H54 (cell line): ENCODE data around the gene DMBT1.

Experiments
- DNase-seq: peaks from one replicate; pipeline ENCODE4 v3.0.0; 2011; ENCODE audit warnings: low spot score, mixed read lengths; ENCODE audit not compliant: insufficient read length
- FAIRE-seq: peaks from 3 replicates; lab custom pipeline; 2011; peaks lifted over from hg19 to GRCh38; lab: Jason Lieb, UNC
- POLR2A ChIP-seq: IDR thresholded peaks from 2 replicates; pipeline ENCODE4 v1.6.1; 2011; ENCODE audit warnings: low read depth, mild to moderate bottlenecking, low read length

The DMBT1 gene

DNA sequence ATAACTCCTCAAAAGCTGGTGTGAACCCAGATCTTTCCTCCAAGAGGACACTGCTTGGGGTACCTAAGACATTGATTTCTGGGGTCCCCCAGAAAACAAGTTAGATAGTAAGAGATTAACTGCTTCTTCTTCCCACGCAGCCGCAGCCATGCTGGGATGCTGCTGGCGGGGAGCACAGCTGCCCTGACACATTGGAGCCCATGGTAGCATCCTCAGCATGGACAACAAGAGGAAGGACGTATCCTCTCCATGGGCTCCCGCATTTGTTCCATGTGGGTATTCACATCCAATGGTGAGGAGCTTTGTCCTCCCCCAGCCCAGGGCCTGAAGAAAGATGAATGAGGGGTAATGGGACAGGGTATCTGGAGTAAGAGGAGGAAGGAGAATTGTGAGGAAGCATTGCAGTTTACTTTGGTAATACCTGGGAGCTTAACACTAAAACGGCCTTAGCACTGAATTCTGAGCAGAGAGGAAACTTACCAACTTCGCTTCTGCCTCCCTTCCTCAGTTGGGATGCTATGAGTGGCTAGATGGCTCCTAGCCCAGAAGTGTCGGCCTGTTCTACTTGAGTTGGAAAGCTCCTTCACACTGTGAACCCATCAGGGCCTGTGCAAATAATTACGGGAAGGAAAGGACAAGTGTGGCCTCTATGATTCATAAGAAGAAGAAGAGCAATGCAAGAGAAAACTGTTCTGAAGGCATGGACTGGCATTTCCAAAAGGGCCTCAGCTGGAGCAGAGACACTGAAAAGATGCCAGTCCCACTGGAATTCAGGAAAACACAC is 95.2 kb downstream of the DMBT1 start:
- no peak for TF ChIP-seq POLR2A
- FAIRE-seq (no peak), DNase-seq (no peak)

DNA sequence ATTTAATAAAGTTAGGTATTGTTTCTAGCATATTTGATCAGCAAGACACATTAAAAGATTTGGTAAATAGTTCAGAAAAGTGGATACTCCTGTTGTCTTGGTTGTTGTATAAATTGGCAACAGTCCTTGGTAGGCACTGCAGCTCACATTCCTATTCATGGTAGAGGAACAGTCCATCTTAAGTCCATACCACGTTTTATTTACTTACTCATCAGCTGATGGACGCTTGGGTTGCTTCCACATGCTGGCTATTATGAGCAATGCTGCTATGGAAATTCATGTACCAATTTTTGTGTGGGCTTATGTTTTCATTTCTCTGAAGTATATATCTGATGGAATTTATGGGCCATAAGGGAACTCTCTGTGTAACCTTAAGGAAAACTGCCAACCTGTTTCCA is 95.8 kb downstream of the DMBT1 start:
- DNase-seq (no peak), FAIRE-seq (no peak)
- TF ChIP-seq POLR2A = no peak

DNA sequence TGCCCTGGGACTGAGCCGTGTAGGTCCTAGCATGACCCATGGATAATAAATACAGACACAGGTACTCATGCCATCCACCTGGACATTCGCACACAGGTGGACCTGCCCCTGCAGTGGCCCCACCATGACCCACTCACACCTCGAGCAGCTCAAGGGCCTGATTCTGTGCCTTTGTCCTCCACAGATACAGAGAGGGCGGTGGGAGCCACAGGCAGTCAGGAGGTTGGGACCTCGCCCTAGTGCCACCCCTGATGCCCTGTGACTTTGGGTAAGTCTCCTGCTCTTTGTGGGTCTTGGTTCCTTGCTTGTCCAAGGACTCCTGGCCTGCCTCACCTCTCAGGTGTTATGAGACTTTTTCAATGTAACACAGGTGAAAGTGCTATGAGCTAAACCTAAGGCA is 96.2 kb downstream of the DMBT1 start:
- DNase-seq = no peak
- FAIRE-seq = no peak

DNA sequence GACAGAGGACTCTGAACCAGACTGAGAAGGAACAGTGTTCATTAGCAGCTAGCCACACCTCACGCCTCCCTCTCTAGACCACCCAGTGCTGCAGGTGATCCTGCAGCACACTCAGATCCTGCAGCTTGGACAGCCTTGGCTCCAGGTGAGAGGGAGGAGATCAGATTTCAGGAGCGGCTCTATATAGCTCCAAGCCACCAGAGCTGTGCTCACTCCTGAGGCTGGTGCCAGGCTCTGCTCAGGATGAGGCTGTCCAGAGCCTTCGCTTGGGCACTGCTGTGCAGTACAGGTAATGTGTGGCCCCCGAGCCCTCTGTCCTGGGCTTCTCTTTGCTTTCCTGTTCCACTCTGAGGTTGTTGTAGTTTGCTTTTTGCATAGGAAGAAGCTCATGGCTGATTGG is 96.7 kb downstream of the DMBT1 start:
- FAIRE-seq = no peak
- no peak for DNase-seq
- no peak for TF ChIP-seq POLR2A

More for the DNA sequence above, 96.2 kb downstream of the DMBT1 start:
- TF ChIP-seq POLR2A = no peak

DNA sequence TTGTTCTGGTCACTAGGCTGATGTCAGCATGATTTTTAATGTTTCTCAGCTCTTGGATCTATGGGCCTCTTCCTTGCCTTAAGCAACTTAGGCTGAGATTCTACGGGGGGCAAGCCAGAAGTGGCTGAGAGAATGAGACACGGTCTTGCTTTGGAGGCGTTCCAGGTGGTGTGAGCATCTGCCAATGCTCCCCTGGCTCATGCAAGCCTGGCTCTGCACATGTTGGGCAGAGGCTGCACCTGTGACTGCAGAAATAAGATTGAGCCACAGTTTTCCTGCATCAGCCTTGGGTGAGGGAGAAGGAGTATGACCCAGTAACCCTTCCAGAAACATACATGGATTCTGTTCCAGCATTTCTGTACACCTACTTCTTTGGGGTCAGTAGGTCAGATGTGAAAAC is 97.2 kb downstream of the DMBT1 start:
- no peak for TF ChIP-seq POLR2A
- DNase-seq = no peak
- FAIRE-seq = no peak

DNA sequence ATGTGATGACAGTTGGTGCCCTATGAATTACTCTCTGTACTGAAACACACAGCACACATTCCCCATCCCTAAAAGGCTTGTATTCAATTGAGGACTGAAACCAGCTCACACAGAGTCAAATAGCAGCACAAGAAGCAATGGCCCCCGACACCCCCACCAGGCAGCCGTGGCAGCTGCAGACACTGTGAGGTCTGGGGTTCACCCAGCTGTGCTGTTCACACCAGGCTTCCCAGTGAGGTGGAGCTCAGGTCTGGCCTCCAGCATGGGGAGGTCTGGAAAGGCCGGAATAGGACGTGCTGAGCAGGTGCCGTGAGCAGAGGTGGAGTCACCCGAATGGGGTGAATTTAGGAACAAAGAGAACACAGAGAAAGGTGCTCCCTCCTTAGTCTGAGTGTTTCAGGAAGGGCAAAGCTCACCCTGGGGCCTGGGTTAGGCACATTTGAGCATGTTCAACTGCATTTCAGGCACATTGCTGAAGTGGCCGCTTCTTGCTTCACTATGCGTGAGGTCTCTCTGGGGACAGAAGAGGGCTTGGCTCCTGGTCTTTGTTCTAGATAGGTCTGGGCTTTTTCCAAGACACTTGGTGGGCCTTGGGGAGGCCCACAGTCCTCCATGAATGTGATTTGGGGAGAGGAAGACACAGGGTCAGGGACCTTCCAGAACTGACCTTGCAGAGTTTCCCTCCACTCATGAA is 97.9 kb downstream of the DMBT1 start:
- DNase-seq = no peak
- FAIRE-seq = no peak
- TF ChIP-seq POLR2A = no peak

DNA sequence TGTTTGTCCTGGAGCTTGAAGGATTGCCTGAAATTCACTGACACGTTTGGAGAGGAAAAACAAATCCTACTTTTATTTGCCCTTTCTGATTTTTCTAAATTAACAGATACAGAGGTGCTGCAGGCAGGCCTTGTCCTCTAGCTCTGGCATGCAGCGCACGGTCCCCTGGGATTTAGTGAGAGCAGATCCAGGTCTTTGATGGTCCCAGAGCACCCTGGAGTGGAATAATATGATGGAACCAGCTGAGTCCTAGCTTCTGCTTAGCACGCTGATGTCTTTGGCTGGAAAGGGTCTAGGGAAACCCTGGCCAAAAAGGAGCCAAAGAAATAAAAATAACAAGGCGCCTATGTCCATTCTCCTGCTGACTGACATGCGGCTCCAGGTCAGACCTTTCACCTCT is 98.6 kb downstream of the DMBT1 start:
- no peak for DNase-seq
- TF ChIP-seq POLR2A = no peak
- FAIRE-seq = no peak

DNA sequence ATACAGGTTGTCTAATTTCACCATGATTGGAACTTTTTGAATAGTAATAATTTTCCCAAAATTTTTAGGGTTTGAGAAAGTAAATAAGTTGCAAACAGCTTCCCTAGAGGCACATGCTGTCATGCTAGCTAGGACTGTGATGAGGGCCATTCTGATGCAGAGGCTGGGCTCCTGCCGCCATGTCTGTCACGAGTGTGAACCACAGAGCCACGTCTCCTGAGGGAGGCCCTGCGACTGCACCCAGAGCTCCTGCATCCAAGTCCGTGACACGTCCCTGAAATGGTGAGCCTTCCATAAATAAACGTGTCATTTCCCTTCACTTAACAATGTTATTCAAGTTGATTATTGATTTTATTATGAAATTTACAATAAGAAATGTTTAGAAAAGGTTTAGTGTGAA is 99.1 kb downstream of the DMBT1 start:
- TF ChIP-seq POLR2A = no peak
- FAIRE-seq (no peak), DNase-seq (no peak)

DNA sequence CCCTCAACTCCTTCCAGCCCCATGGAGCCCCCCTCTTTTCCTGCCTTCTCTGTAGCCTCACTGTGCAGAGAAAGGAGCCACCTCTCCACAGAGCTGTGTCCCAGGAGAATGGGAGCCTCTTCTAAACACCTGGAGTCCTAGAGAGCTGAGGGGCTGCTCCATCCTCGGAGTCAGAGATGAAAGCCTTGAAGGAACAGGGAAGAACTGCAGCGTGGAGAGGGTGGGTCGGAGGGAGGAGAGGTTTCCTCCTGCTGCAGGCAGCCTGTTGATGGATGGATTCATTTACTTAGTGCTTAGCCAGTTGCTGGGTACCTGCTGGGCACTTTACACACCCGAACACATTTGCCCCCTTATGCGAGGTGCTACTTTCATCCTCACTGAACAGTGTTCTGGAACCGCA is 100.1 kb downstream of the DMBT1 start:
- TF ChIP-seq POLR2A = no peak
- no peak for DNase-seq
- no peak for FAIRE-seq

DNA sequence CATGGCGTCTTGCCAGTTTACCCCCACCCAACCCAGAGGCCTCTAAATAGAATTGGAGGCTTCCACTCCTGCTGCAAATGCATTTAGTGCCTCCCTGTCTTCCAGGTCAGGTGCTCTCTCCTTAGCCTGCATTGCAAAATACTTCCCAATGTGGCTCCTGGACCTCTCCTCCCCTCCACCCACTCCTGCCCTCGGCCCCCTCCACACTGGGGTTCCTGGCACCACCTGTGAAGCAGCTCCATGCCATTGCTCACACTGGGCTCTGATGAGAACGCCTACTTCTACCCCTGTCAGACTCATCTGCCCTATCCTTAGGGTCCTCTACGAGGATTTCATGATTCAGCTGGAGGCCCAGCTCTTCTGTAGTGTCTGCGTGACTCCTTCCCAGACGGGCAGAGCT is 101.7 kb downstream of the DMBT1 start:
- FAIRE-seq (no peak), DNase-seq (no peak)
- TF ChIP-seq POLR2A = no peak

DNA sequence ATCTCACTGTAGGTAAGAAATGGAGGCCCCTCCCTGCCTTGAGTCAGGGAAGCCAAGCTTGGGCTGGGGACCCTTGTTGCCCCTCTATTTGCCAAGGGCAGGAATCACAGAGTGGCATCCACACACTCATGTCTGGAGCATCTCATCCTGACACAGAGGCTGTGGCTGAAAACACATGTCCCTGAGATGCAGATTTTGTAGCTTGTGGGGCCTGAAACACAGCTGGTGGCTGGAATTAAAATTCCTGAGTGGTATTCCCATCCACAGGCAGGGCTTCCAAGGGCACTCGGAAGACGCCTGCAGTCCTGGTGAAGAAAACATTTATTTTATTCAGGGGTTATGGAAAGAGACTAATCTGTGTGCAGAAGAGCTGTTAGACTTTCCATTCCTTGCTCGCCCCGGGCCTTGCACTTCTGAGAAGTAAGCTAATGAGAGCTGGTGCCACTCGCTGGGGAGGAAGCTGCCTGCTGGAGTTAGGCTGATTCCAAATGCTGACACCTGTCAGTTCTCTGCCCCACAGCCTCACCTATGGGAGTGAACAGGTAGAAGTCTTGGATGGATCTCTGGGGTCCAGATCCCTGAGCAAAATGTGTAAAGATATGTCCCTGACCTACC is 103.1 kb downstream of the DMBT1 start:
- no peak for DNase-seq
- FAIRE-seq = no peak
- TF ChIP-seq POLR2A = no peak

DNA sequence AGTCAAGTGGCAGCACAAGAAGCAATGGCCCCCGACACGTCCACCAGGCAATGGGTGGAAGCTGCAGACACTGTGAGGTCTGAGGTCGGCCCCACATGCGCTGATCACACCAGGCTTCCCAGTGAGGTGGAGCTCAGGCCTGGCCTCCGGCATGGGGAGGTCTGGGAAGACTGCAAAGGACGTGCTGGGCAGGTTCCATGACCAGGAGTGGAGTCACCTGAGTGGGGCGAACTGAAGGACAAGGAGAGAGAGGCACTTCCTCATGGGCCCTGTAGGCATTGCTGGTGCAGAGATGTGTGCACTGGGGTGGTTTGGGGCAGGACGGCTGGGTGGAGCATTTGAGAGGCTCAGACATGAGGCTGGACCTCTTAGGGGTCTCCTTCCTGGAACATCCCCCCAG is 103.9 kb downstream of the DMBT1 start:
- no peak for FAIRE-seq
- no peak for TF ChIP-seq POLR2A

DNA sequence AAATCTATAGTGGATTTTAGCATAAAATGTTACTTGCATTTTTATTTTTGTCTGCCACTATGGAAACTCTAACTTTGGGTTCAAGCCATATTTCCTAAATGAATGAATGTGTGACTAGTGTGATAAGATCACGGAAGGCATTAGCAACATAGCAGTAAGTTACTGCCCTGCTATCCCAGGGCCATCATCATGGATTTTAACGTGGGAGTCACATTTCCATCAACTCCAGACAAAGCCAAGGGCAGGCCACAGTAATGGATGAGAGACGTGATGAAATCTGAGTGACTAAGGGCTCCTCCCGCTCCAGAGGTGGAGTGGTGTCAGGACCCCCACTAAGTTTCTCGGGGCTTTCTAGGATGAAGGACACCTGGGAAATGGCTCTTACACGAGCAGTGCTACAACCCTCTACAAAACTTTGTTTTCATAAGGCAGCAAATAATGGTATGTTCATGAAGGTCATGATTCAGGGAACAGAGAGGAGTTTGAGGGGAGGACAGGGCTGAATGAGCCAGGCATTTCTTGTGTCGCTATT is 104.8 kb downstream of the DMBT1 start:
- TF ChIP-seq POLR2A = no peak
- DNase-seq (no peak), FAIRE-seq (no peak)

More for the DNA sequence above, 103.9 kb downstream of the DMBT1 start:
- no peak for DNase-seq

DNA sequence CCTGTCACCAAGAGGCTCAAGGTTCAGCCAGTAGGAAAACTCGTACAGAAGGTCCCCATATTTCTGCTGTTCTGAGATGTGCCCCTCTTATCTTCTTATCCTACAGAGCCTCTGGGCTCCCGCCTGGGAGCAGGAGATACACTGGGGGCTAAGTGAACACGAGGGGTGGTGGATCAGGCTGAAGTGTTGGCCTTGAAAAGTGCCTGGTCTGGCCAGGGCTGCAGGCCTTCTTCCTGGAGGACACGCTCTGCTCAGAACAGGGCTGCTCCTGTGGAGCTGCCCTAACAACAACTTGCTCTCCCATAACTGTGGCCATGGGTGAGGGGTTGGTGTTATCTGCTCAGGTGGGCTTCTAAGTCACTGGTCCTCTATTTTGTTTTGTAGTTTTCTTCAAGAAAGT is 105.4 kb downstream of the DMBT1 start:
- no peak for FAIRE-seq
- DNase-seq = no peak
- TF ChIP-seq POLR2A = no peak
